HEK293 (cell line): ENCODE data around the gene HRAS.

Experiments used
- CTCF ChIA-PET: fragments of 350-600 bp; formaldehyde crosslinking; extraction: SDS; loops from one replicate; lab custom pipeline; 2021; ENCODE audit warnings: antibody characterized with exemption; lab: Yijun Ruan, JAX
- POLR2A ChIA-PET: fragments of 300-600 bp; formaldehyde crosslinking; extraction: SDS; loops from one replicate; lab custom pipeline; 2020; ENCODE audit warnings: antibody characterized with exemption, inconsistent platforms; lab: Yijun Ruan, JAX
- H3K27ac ChIP-seq: fragments of 200-500 bp; sonication (Bioruptor generic); 2 replicates; pipeline ENCODE4 v1.5.1; 2014; ENCODE audit warnings: low read depth, low read length, control low read depth, inconsistent platforms; ENCODE audit errors: extremely low read depth
- H3K36me3 ChIP-seq, 2 experiments: fragments of 200-500 bp in 1 of 2; sonication (Bioruptor generic) in 1 of 2; 1 replicate in 1 of 2; 2 replicates in 1 of 2; pipeline ENCODE4 v1.5.1; 2014 to 2017; ENCODE audit warnings: inconsistent platforms in 2 of 2, low read length in 2 of 2; ENCODE audit not compliant: control insufficient read depth in 2 of 2, insufficient read depth in 1 of 2
- H3K4me1 ChIP-seq: fragments of 200-500 bp; sonication (Bioruptor generic); 2 replicates; pipeline ENCODE4 v1.5.1; 2014; ENCODE audit warnings: mild to moderate bottlenecking, low read length, inconsistent platforms; ENCODE audit not compliant: control insufficient read depth, insufficient read depth
- H3K4me3 ChIP-seq: 2 replicates; pipeline ENCODE4 v1.5.1; 2011; ENCODE audit warnings: low read depth, mild to moderate bottlenecking, control low read depth, low read length, moderate library complexity
- H3K9me3 ChIP-seq: fragments of 200-500 bp; sonication (Bioruptor generic); 2 replicates; pipeline ENCODE4 v1.5.1; 2014; ENCODE audit warnings: low read depth, low read length, inconsistent platforms; ENCODE audit not compliant: control insufficient read depth, insufficient read depth
- BCL11B ChIP-seq: fragments of 450-650 bp; formaldehyde crosslinking; IDR thresholded peaks from 2 replicates; pipeline ENCODE4 v1.5.1; 2016; ENCODE audit warnings: low read depth, missing biosample characterization, missing genetic modification characterization
- EGR2 ChIP-seq: fragments of 450-650 bp; formaldehyde crosslinking; IDR thresholded peaks from 2 replicates; pipeline ENCODE4 v1.5.1; 2016; ENCODE audit warnings: low read depth, missing biosample characterization, missing genetic modification characterization
- GLIS1 ChIP-seq: fragments of 450-650 bp; formaldehyde crosslinking; IDR thresholded peaks from 2 replicates; pipeline ENCODE4 v1.5.1; 2016; ENCODE audit warnings: missing biosample characterization, missing genetic modification characterization
- GLIS2 ChIP-seq: fragments of 450-650 bp; formaldehyde crosslinking; IDR thresholded peaks from 2 replicates; pipeline ENCODE4 v1.5.1; 2016; ENCODE audit warnings: missing biosample characterization, missing genetic modification characterization
- MEIS1 ChIP-seq: sonication (generic); formaldehyde crosslinking; IDR thresholded peaks from 2 replicates; pipeline ENCODE4 v1.8.1; 2022; ENCODE audit warnings: missing genetic modification reagents, mild to moderate bottlenecking, borderline replicate concordance
- ZNF132 ChIP-seq: fragments of 450-650 bp; formaldehyde crosslinking; IDR thresholded peaks from 2 replicates; pipeline ENCODE4 v1.5.1; 2017; ENCODE audit warnings: missing biosample characterization, missing genetic modification characterization, borderline replicate concordance
- ZNF23 ChIP-seq: fragments of 450-650 bp; formaldehyde crosslinking; IDR thresholded peaks from 2 replicates; pipeline ENCODE4 v1.5.1; 2016; ENCODE audit warnings: missing biosample characterization, missing genetic modification characterization, borderline replicate concordance
- ZNF423 ChIP-seq: fragments of 450-650 bp; formaldehyde crosslinking; IDR thresholded peaks from 2 replicates; pipeline ENCODE4 v1.5.1; 2016; ENCODE audit warnings: missing biosample characterization, missing genetic modification characterization
- ZNF530 ChIP-seq: fragments of 450-650 bp; formaldehyde crosslinking; IDR thresholded peaks from 2 replicates; pipeline ENCODE4 v1.5.1; 2016; ENCODE audit warnings: low read depth, missing biosample characterization, missing genetic modification characterization
- ZNF548 ChIP-seq: fragments of 450-650 bp; formaldehyde crosslinking; IDR thresholded peaks from 2 replicates; pipeline ENCODE4 v1.5.1; 2016; ENCODE audit warnings: missing biosample characterization, missing genetic modification characterization
- ZNF664 ChIP-seq: fragments of 450-650 bp; formaldehyde crosslinking; IDR thresholded peaks from 2 replicates; pipeline ENCODE4 v1.5.1; 2016; ENCODE audit warnings: missing biosample characterization, missing genetic modification characterization
- TF ChIP-seq, protein P1 (sequence below): fragments of 450-650 bp; formaldehyde crosslinking; IDR thresholded peaks from 2 replicates; pipeline ENCODE4 v1.5.1; 2016; ENCODE audit warnings: missing biosample characterization, missing genetic modification characterization

Gene HRAS

DNA sequence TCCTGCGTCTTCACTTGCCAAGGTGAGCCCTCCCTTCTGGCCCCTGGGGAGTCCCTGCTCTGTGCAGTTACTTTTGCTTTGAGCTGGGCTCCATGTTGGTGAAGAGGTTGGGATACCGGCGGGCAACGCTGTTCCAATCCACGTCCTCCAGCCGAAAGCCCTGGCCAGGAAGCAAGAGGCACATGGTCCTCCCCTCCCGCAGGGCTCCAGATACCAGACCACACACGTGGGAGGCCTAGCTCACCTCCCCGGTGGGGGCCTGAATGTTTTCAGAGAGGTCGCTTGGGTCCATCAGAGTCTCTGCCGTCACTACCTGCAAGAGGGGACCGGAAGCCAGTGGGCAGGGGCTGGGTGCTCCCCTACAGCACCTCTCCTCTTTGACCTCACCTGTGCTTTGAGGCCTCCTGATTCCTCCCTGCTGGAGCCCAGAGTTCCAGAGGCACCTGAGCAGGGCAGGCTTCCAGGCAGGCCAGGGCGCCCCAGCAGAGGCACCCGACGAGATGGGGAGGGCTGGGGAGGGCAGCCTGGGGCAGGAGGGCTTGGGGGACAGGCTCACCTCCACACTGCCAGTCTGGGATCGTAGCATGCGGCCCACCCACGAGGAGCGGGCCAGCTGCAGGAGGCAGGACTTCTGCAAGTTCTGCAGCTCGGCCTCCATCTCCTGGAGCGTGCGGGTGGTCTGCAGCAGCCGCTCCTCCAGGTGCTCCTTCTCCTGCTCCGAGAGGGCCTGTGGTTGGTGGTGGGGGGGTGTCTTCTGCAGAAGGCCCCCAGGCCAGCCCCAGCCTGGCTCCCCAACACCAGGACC, 22.2 kb upstream of the HRAS start:
- Histone ChIP-seq H3K27ac (no peak overlapping the region), H3K4me1 (no peaks in the 10 kb centered on the region), H3K9me3 (no peaks in the 10 kb centered on the region), H3K36me3 (peaks cover 0 to 7% of the 10 kb centered on the region in 2 experiments; a peak in 1 of 3 replicates), H3K4me3 (no peak overlapping the region)
- ChIA-PET CTCF (interaction anchor here (0.6 to 1.1 kb wide), 2 partner anchors 8 to 36 kb away, joined by 3 read pairs; no protein-coding TSS in a partner anchor), POLR2A (interaction anchor here (1.4 kb wide), 1 partner anchor 9 kb away, joined by 3 read pairs; no protein-coding TSS in a partner anchor)
- TF ChIP-seq GLIS1 (tag by site-specific recombination) (peak; percentile 28; the same call in 1 of the 2 replicates), EGR2 (tag by site-specific recombination) (0 out of 2 replicates have a peak, but pooled peaks have one; percentile 2), BCL11B (tag by site-specific recombination) (no peak)

DNA sequence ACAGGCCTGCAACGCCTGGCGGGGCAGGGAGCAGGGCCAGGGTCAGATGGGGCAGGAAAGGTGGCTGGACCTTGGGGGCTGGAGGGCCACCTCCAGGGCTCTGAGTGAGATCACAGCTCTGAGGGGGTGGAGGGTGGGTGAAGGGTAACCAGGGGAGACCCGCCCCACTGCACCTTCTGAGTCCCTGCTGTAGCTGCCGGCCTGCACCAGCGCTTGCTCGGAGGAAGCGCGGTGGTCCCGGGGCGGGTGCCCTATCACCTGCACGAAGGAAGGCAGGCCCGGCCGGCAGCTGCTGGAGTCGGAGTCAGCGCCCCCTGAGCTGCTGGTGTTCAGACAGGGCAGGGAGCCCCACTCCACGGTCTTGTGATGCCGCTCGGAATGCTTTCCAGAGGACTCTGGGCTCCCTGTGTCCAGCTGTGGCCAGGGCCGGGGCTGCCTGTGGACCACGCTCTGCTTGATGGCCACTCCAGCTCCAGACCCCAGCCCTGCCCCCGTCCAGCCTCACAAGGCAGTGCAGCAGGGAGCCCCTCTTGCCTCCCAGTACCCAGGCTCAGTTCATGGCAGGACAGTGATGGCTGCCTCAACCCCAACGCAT, 21.4 kb upstream of the HRAS start:
- CTCF ChIA-PET = interaction anchor here (0.6 to 2.8 kb wide), 4 partner anchors 9 to 171 kb away, joined by 3 to 17 read pairs (median 3); no protein-coding TSS in a partner anchor

DNA sequence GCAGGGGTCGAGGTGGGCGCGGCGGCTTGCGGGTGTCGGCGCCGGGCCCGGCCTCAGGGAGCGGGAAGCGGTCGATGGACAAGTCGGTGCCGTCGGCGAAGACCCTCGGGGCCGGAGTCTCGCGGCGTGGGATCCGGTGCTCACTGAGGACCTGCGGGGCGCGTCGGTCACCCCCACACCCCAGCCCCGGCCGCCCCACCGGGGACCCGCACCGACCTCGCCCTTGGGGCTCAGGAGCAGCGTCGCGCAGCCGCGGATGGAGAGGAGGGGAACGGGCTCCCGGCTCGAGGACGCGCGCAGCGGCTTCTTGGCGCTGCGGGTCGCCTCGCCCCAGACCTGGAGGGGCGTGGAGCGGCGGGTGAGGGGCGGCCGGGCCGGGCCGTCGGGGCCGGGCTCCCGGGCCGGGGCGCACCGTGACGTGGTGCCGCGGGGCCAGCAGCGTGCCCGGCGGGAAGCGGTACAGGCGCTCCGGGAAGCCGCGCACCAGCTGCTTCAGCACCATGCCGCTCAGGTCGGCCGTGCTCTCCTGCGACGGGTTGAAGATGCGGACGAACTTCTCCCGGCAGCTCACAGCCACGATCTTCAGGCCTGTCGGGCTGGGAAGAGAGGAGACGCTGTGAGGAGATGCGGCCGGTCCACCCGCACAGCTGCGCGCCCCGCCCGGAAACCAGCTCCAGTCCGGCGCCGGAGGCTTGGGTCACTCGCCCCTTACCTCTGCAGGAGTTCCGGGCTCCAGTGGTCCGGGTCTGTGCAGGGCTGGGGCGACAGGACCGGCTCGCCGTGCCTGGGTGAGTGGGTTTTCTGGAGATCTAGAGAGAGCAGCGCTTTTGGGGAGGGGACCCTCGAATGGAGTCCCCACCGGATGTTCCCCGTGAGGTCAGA, 20.6 kb upstream of the HRAS start:
- Histone ChIP-seq H3K27ac (no peak overlapping the region), H3K4me3 (no peak overlapping the region), H3K36me3 (no peaks in the 10 kb centered on the region), H3K9me3 (no peaks in the 10 kb centered on the region), H3K4me1 (no peaks in the 10 kb centered on the region)
- TF ChIP-seq, protein P1, sequence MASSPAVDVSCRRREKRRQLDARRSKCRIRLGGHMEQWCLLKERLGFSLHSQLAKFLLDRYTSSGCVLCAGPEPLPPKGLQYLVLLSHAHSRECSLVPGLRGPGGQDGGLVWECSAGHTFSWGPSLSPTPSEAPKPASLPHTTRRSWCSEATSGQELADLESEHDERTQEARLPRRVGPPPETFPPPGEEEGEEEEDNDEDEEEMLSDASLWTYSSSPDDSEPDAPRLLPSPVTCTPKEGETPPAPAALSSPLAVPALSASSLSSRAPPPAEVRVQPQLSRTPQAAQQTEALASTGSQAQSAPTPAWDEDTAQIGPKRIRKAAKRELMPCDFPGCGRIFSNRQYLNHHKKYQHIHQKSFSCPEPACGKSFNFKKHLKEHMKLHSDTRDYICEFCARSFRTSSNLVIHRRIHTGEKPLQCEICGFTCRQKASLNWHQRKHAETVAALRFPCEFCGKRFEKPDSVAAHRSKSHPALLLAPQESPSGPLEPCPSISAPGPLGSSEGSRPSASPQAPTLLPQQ (tag by site-specific recombination) = no peak
- TF ChIP-seq ZNF530 (tag by site-specific recombination) = no peak
- no peak for TF ChIP-seq MEIS1 (CRISPR knock-in tag)
- no peak for TF ChIP-seq ZNF23
- TF ChIP-seq ZNF664 (tag by site-specific recombination) = no peak
- no peak for TF ChIP-seq ZNF132 (tag by site-specific recombination)
- TF ChIP-seq ZNF548 = no peak
- ChIA-PET POLR2A (interaction anchor here (0.6 to 1.4 kb wide), 4 partner anchors 20 to 171 kb away, joined by 3 to 5 read pairs (median 4); no protein-coding TSS in a partner anchor), CTCF (interaction anchor here (1.0 to 2.8 kb wide), 4 partner anchors 9 to 172 kb away, joined by 3 to 17 read pairs (median 10); no protein-coding TSS in a partner anchor)

More for the DNA sequence above, 21.4 kb upstream of the HRAS start:
- H3K36me3 ChIP-seq = no peaks in the 10 kb centered on the region
- H3K27ac ChIP-seq = no peak overlapping the region
- POLR2A ChIA-PET = interaction anchor here (1.0 to 1.4 kb wide), 2 partner anchors 10 to 19 kb away, joined by 3 read pairs; no protein-coding TSS in a partner anchor
- no peaks in the 10 kb centered on the region for H3K9me3 ChIP-seq
- no peaks in the 10 kb centered on the region for H3K4me1 ChIP-seq
- TF ChIP-seq ZNF423 (tag by site-specific recombination) (no peak), GLIS2 (tag by site-specific recombination) (peak; percentile 33)
- H3K4me3 ChIP-seq = no peak overlapping the region
